ENCODE results near the gene PRKAB1. TPM values are rescaled to one million over a fixed set of nuclear protein-coding genes. Genes with fewer than 3 reads are reported as not detected.

Gene PRKAB1
- total RNA-seq, 1 experiment from 2014 or later: 32.3 TPM

GRCh38 chr12:119666226-119666795, 1.6 kb upstream of the PRKAB1 start (continued):
- TF ChIP-seq ARID4B (CRISPR knock-in tag; IDR thresholded peaks at IDR 0.05; ENCODE audit: borderline replicate concordance): no peak
- TF ChIP-seq RORB (CRISPR knock-in tag; IDR thresholded peaks at IDR 0.05): no peak
- TF ChIP-seq NFE2L1 (CRISPR knock-in tag; IDR thresholded peaks at IDR 0.05): no peak

GRCh38 chr12:119666900-119667576, 895 bp upstream of the PRKAB1 start:
- CTCF ChIA-PET: interaction anchor here (0.6 to 2.0 kb wide), 18 partner anchors 9 to 511 kb away, joined by 3 to 20 read pairs (median 3); no protein-coding TSS in a partner anchor

GRCh38 chr12:119668324-119668841, 450 bp downstream of the PRKAB1 start:
- ChIA-PET CTCF (interaction anchor here (0.6 to 2.0 kb wide), 12 partner anchors 8 to 512 kb away, joined by 3 to 20 read pairs (median 4); no protein-coding TSS in a partner anchor), POLR2A (no interaction called here)
- Mint-ChIP-seq H3K27ac (peak overlapping the region; percentile 85), H3K27me3 (ENCODE audit: low read depth) (no peaks in the 10 kb centered on the region), H3K4me1 (peaks cover 13% of the 10 kb centered on the region), H3K9me3 (no peaks in the 10 kb centered on the region), H3K4me3 (peak overlapping the region; percentile 93), H3K36me3 (peaks cover 35% of the 10 kb centered on the region)
- DNase-seq (ENCODE audit: low spot score) (no peak), ATAC-seq (no peak)
- TF ChIP-seq ZNF423 (CRISPR knock-in tag; IDR thresholded peaks at IDR 0.05): no peak
- no peak for TF ChIP-seq ATF1 (CRISPR knock-in tag; IDR thresholded peaks at IDR 0.05)
- no peak for TF ChIP-seq ARID4B (CRISPR knock-in tag; IDR thresholded peaks at IDR 0.05; ENCODE audit: borderline replicate concordance)
- no peak for TF ChIP-seq FOXK1 (CRISPR knock-in tag; IDR thresholded peaks at IDR 0.05)
- no peak for TF ChIP-seq PRDM15 (CRISPR knock-in tag; IDR thresholded peaks at IDR 0.05)
- no peak for TF ChIP-seq ATF3 (CRISPR knock-in tag; conservative IDR thresholded peaks at IDR 0.05)
- no peak for TF ChIP-seq NR1H2 (CRISPR knock-in tag; IDR thresholded peaks at IDR 0.05)
- TF ChIP-seq FOXP1 (CRISPR knock-in tag; IDR thresholded peaks at IDR 0.05; ENCODE audit: borderline replicate concordance): no peak
- no peak for TF ChIP-seq NFYB (CRISPR knock-in tag; conservative IDR thresholded peaks at IDR 0.05; ENCODE audit: low read depth)
- no peak for TF ChIP-seq PREB (CRISPR knock-in tag; IDR thresholded peaks at IDR 0.05; ENCODE audit: borderline replicate concordance)

More at GRCh38 chr12:119666900-119667576, 895 bp upstream of the PRKAB1 start:
- no peak for TF ChIP-seq NFE2L1 (CRISPR knock-in tag; IDR thresholded peaks at IDR 0.05)
- no peak for TF ChIP-seq E2F4 (CRISPR knock-in tag; IDR thresholded peaks at IDR 0.05; ENCODE audit: borderline replicate concordance, low read depth)
- ATAC-seq (peak; percentile 10), DNase-seq (ENCODE audit: low spot score) (no peak)
- peaks cover 7% of the 10 kb centered on the region for H3K27me3 Mint-ChIP-seq (ENCODE audit: low read depth)
- H3K27ac Mint-ChIP-seq: peak overlapping the region; percentile 78
- POLR2A ChIA-PET: interaction anchor here (0.5 kb wide), 1 partner anchor 11 kb away, joined by 4 read pairs; no protein-coding TSS in a partner anchor
- peaks cover 22% of the 10 kb centered on the region for H3K36me3 Mint-ChIP-seq
- peaks cover 13% of the 10 kb centered on the region for H3K4me1 Mint-ChIP-seq
- no peaks in the 10 kb centered on the region for H3K9me3 Mint-ChIP-seq
- peak overlapping the region; percentile 93 for H3K4me3 Mint-ChIP-seq
